Right lung (tissue), 5 donors: ENCODE measurements around the gene ARMC6. TPM values are rescaled to one million over a fixed set of nuclear protein-coding genes. Genes with fewer than 3 reads are reported as not detected.
A peak's percentile ranks its signal among the peaks of the same experiment; 100 is the strongest.
"Not testable (repeated sequence)": the region's sequence is repeated elsewhere in the genome, so short reads cannot be mapped to it uniquely, and the experiment has no call there.

Source experiments
- DNase-seq, 2 donors: peaks; one replicate each; pipeline ENCODE4 v3.0.0-alpha.2; 2013
- polyA plus RNA-seq, 5 donors: library from polyadenylated mRNA; unstranded; fragments of 120-200 nt; gene quantifications; one replicate each; pipeline versions ENCODE4 v1.2.1 to v1.2.3, GENCODE V29; 2013; ENCODE audit warnings: inconsistent platforms in 1 of 5, low replicate concordance in 1 of 5; ENCODE audit not compliant: insufficient read length in 5 of 5, insufficient read depth in 1 of 5

Gene ARMC6
- polyA plus RNA-seq, 5 donors: 26.6 to 43.7 (median 33.1) TPM

GRCh38 chr19:19105365-19106055, 72.1 kb downstream of the ARMC6 start:
- DNase-seq: peak; percentile 42 to 43

- DNase-seq: no peak
These were observed 72.7 kb downstream of the ARMC6 start for GRCh38 chr19:19106056-19106551.

GRCh38 chr19:19106938-19107337, 73.5 kb downstream of the ARMC6 start:
- DNase-seq: not testable (repeated sequence)

- no peak for DNase-seq
These were observed 74.3 kb downstream of the ARMC6 start for GRCh38 chr19:19107654-19108053.

Other genes starting within 250 kb of the ARMC6 start
- gene COMP, start 242.3 kb upstream of the ARMC6 start, polyA plus RNA-seq: under 1 TPM in 1 of 5 donors, not detected in 4; 0.60 TPM
- 10 to 100 TPM; 34.0 to 58.4 (median 52.9) TPM for gene UPF1, start 201.6 kb upstream of the ARMC6 start, polyA plus RNA-seq
- gene CERS1, start 137.4 kb upstream of the ARMC6 start, polyA plus RNA-seq: 1 to 10 TPM; 2.0 to 5.3 (median 3.5) TPM
- 100 to 1,000 TPM in 2 of 5 donors, 10 to 100 TPM in 3; 68.4 to 136 (median 88.3) TPM for gene COPE, start 114.2 kb upstream of the ARMC6 start, polyA plus RNA-seq
- gene DDX49, start 113.9 kb upstream of the ARMC6 start, polyA plus RNA-seq: 10 to 100 TPM; 41.0 to 64.6 (median 49.5) TPM
- 10 to 100 TPM; 45.0 to 77.3 (median 53.8) TPM for gene HOMER3, start 92.4 kb upstream of the ARMC6 start, polyA plus RNA-seq
- gene SUGP2, start 86 bp upstream of the ARMC6 start, polyA plus RNA-seq: 100 to 1,000 TPM in 3 of 5 donors, 10 to 100 TPM in 2; 93.2 to 132 (median 100) TPM
- gene SLC25A42, start 30.4 kb downstream of the ARMC6 start, polyA plus RNA-seq: 10 to 100 TPM; 10.2 to 15.9 (median 12.9) TPM
- 10 to 100 TPM; 19.4 to 31.3 (median 25.3) TPM for gene TMEM161A, start 104.9 kb downstream of the ARMC6 start, polyA plus RNA-seq
- 1 to 10 TPM; 1.5 to 3.6 (median 3.5) TPM for gene MEF2B, start 136.7 kb downstream of the ARMC6 start, polyA plus RNA-seq
- gene BORCS8, start 158.5 kb downstream of the ARMC6 start, polyA plus RNA-seq: 10 to 100 TPM; 16.3 to 20.7 (median 17.6) TPM
- gene RFXANK, start 158.7 kb downstream of the ARMC6 start, polyA plus RNA-seq: 10 to 100 TPM; 55.3 to 88.3 (median 68.3) TPM
- gene NR2C2AP, start 169.8 kb downstream of the ARMC6 start, polyA plus RNA-seq: 10 to 100 TPM in 4 of 5 donors, 1 to 10 TPM in 1; 9.4 to 14.9 (median 12.6) TPM
- under 1 TPM; 0.03 to 0.09 (median 0.05) TPM for gene NCAN, start 178.4 kb downstream of the ARMC6 start, polyA plus RNA-seq
- gene TM6SF2, start 239.7 kb downstream of the ARMC6 start, polyA plus RNA-seq: 1 to 10 TPM; 4.9 to 9.1 (median 6.0) TPM